ENCODE results near the gene AGRN. TPM values are rescaled to one million over a fixed set of nuclear protein-coding genes. Genes with fewer than 3 reads are reported as not detected.
"Not testable (repeated sequence)": the region's sequence is repeated elsewhere in the genome, so short reads cannot be mapped to it uniquely, and the experiment has no call there.

Gene AGRN
- total RNA-seq, 1 experiment from 2014 or later, result 184 TPM

- no peak for TF ChIP-seq ZBTB43 (CRISPR knock-in tag; IDR thresholded peaks at IDR 0.05)
- TF ChIP-seq FOXK1 (CRISPR knock-in tag; IDR thresholded peaks at IDR 0.05), result no peak
Observed at GRCh38 chr1:992362-992761, 27.6 kb upstream of the AGRN start (continued).

- POLR2A ChIA-PET, result no interaction called here
- Mint-ChIP-seq H3K27me3 (ENCODE audit: low read depth) (peaks cover 92% of the 10 kb centered on the region), H3K4me3 (no peak overlapping the region), H3K9me3 (peaks cover 16% of the 10 kb centered on the region), H3K36me3 (peaks cover 7% of the 10 kb centered on the region; the same call in 1 of the 2 replicates), H3K27ac (no peak overlapping the region), H3K4me1 (peaks cover 5% of the 10 kb centered on the region)
- DNase-seq (ENCODE audit: low spot score), result no peak
- ATAC-seq, result no peak
- CTCF ChIA-PET, result interaction anchor here (0.7 to 3.7 kb wide), 2 partner anchors 9 to 1787 kb away, joined by 3 to 17 read pairs; no protein-coding TSS in a partner anchor
- TF ChIP-seq MAX (CRISPR knock-in tag; IDR thresholded peaks at IDR 0.05) (no peak), IRF1 (CRISPR knock-in tag; IDR thresholded peaks at IDR 0.05) (no peak), SP1 (CRISPR knock-in tag; conservative IDR thresholded peaks at IDR 0.05) (no peak), ATF6 (CRISPR knock-in tag; IDR thresholded peaks at IDR 0.05) (no peak)
Observed at GRCh38 chr1:993379-993995, 26.4 kb upstream of the AGRN start.

- H3K4me3 Mint-ChIP-seq, result not testable (repeated sequence)
Observed at GRCh38 chr1:994546-994945, 25.4 kb upstream of the AGRN start.

GRCh38 chr1:995665-996633, 24.0 kb upstream of the AGRN start:
- POLR2A ChIA-PET, result no interaction called here
- H3K9me3 Mint-ChIP-seq, result peaks cover 9% of the 10 kb centered on the region
- peaks cover 5% of the 10 kb centered on the region for H3K4me1 Mint-ChIP-seq
- CTCF ChIA-PET, result interaction anchor here (1.3 to 3.7 kb wide), 4 partner anchors 12 to 38 kb away, joined by 4 to 23 read pairs (median 15); partner anchors contain the start of gene PERM1
- peaks cover 81% of the 10 kb centered on the region for H3K27me3 Mint-ChIP-seq (ENCODE audit: low read depth)
- H3K4me3 Mint-ChIP-seq, result no peak overlapping the region
- DNase-seq (ENCODE audit: low spot score), result no peak
- peaks cover 7% of the 10 kb centered on the region; the same call in 1 of the 2 replicates for H3K36me3 Mint-ChIP-seq
- H3K27ac Mint-ChIP-seq, result no peak overlapping the region
- ATAC-seq, result no peak
- TF ChIP-seq CBFB (CRISPR knock-in tag; IDR thresholded peaks at IDR 0.05; ENCODE audit: low read depth) (no peak), FOXJ3 (CRISPR knock-in tag; IDR thresholded peaks at IDR 0.05; ENCODE audit: borderline replicate concordance) (no peak), ATF2 (CRISPR knock-in tag; IDR thresholded peaks at IDR 0.05; ENCODE audit: borderline replicate concordance, low read depth) (no peak), AFF4 (CRISPR knock-in tag; IDR thresholded peaks at IDR 0.05; ENCODE audit: borderline replicate concordance) (no peak), SMAD4 (CRISPR knock-in tag; IDR thresholded peaks at IDR 0.05) (no peak), ZBTB43 (CRISPR knock-in tag; IDR thresholded peaks at IDR 0.05) (no peak)

More at GRCh38 chr1:994546-994945, 25.4 kb upstream of the AGRN start:
- ATAC-seq; DNase-seq (ENCODE audit: low spot score); H3K9me3 Mint-ChIP-seq; H3K4me1 Mint-ChIP-seq; H3K27ac Mint-ChIP-seq; POLR2A ChIA-PET; H3K36me3 Mint-ChIP-seq: not testable (repeated sequence)
- H3K27me3 Mint-ChIP-seq (ENCODE audit: low read depth), result peaks cover 88% of the 10 kb centered on the region
- CTCF ChIA-PET, result interaction anchor here (0.9 to 3.7 kb wide), 3 partner anchors 11 to 47 kb away, joined by 3 to 17 read pairs (median 4); no protein-coding TSS in a partner anchor

Data from WTC11 (cell line).